ENCODE results near the gene NLRP10. TPM values are rescaled to one million over a fixed set of nuclear protein-coding genes. Genes with fewer than 3 reads are reported as not detected.

Gene NLRP10
- total and polyA plus RNA-seq, 4 donors = not detected

- Histone ChIP-seq H3K36me3 (ENCODE audit: control insufficient read depth in 4 of 4, insufficient read depth in 4 of 4, low read length in 4 of 4) (no peaks in the 10 kb centered on the region), H3K27me3 (ENCODE audit: control insufficient read depth in 3 of 3, insufficient read depth in 3 of 3, low read length in 2 of 3) (no peaks in the 10 kb centered on the region), H3K9ac (ENCODE audit: insufficient read depth in 1 of 2, low read length in 2 of 2) (no peak overlapping the region), H3K4me1 (ENCODE audit: control insufficient read depth in 5 of 5, insufficient read depth in 5 of 5, low read length in 5 of 5) (peaks cover 0 to 2% (median 0%) of the 10 kb centered on the region in 5 donors), H3K4me3 (no peak overlapping the region), H3K9me3 (ENCODE audit: control insufficient read depth in 4 of 4, insufficient read depth in 3 of 4, low read length in 3 of 4) (no peaks in the 10 kb centered on the region), H3K27ac (ENCODE audit: low read depth in 1 of 2, low read length in 1 of 2) (no peak overlapping the region)
- WGBS, 2 donors = 72 to 88% methylated on average over 1 of the region's 1 CpG
- ATAC-seq (ENCODE audit: insufficient read depth, low FRiP score) (no peak), DNase-seq (no peak)
- no peak for TF ChIP-seq CTCF (IDR thresholded peaks at IDR 0.05; ENCODE audit: control extremely low read depth, extremely low read depth)
Observed at GRCh38 chr11:7981619-7982157, 16.4 kb upstream of the NLRP10 start.

GRCh38 chr11:7977232-7977917, 12.1 kb upstream of the NLRP10 start:
- Histone ChIP-seq H3K4me1 (ENCODE audit: control insufficient read depth in 5 of 5, insufficient read depth in 5 of 5, low read length in 5 of 5) (no peaks in the 10 kb centered on the region), H3K9ac (ENCODE audit: insufficient read depth in 1 of 2, low read length in 2 of 2) (no peak overlapping the region), H3K9me3 (ENCODE audit: control insufficient read depth in 4 of 4, insufficient read depth in 3 of 4, low read length in 3 of 4) (no peaks in the 10 kb centered on the region), H3K27me3 (ENCODE audit: control insufficient read depth in 3 of 3, insufficient read depth in 3 of 3, low read length in 2 of 3) (no peaks in the 10 kb centered on the region), H3K4me3 (no peak overlapping the region), H3K36me3 (ENCODE audit: control insufficient read depth in 4 of 4, insufficient read depth in 4 of 4, low read length in 4 of 4) (no peaks in the 10 kb centered on the region), H3K27ac (ENCODE audit: low read depth in 1 of 2, low read length in 1 of 2) (no peak overlapping the region)
- DNase-seq = no peak
- no peak for ATAC-seq (ENCODE audit: insufficient read depth, low FRiP score)
- TF ChIP-seq CTCF (IDR thresholded peaks at IDR 0.05; ENCODE audit: control extremely low read depth, extremely low read depth) = no peak
- WGBS, 2 donors = 38 to 62% methylated on average over 5 of the region's 5 CpGs

- Histone ChIP-seq H3K36me3 (ENCODE audit: control insufficient read depth in 4 of 4, insufficient read depth in 4 of 4, low read length in 4 of 4) (no peaks in the 10 kb centered on the region), H3K4me3 (no peak overlapping the region), H3K27me3 (ENCODE audit: control insufficient read depth in 3 of 3, insufficient read depth in 3 of 3, low read length in 2 of 3) (no peaks in the 10 kb centered on the region), H3K4me1 (ENCODE audit: control insufficient read depth in 5 of 5, insufficient read depth in 5 of 5, low read length in 5 of 5) (no peaks in the 10 kb centered on the region), H3K27ac (ENCODE audit: low read depth in 1 of 2, low read length in 1 of 2) (no peak overlapping the region), H3K9me3 (ENCODE audit: control insufficient read depth in 4 of 4, insufficient read depth in 3 of 4, low read length in 3 of 4) (no peaks in the 10 kb centered on the region), H3K9ac (ENCODE audit: insufficient read depth in 1 of 2, low read length in 2 of 2) (no peak overlapping the region)
- DNase-seq = no peak
- no peak for ATAC-seq (ENCODE audit: insufficient read depth, low FRiP score)
- WGBS, 2 donors = 83 to 89% methylated on average over 2 of the region's 2 CpGs
- TF ChIP-seq CTCF (IDR thresholded peaks at IDR 0.05; ENCODE audit: control extremely low read depth, extremely low read depth) = no peak
Observed at GRCh38 chr11:7974668-7975067, 9.4 kb upstream of the NLRP10 start.
